HepG2 (cell line): ENCODE data around the gene AKR7A2. TPM values are rescaled to one million over a fixed set of nuclear protein-coding genes. Genes with fewer than 3 reads are reported as not detected.

ENCODE experiments used
- ATAC-seq: fragments of 200-7000 bp; cut with Tn5 transposase; 3 replicates; pipeline ENCODE4 v1.9.1; 2020; ENCODE audit warnings: mild to moderate bottlenecking, moderate library complexity
- BruUV-seq: library from RNA; stranded (reverse); fragments of 400-500 nt; replicated peaks from 2 replicates; lab custom pipeline; 2021; lab: Mats Ljungman, UMichigan
- CTCF ChIA-PET: fragments of 300-600 bp; formaldehyde crosslinking; extraction: SDS; loops from one replicate; lab custom pipeline; 2021; ENCODE audit warnings: low total read pairs, inconsistent platforms, low intra/inter-chr PET ratio; lab: Yijun Ruan, JAX
- POLR2A ChIA-PET: fragments of 350-600 bp; sonication (Branson Sonifier 250); formaldehyde crosslinking; loops from one replicate; lab custom pipeline; 2020; ENCODE audit warnings: antibody characterized with exemption, inconsistent platforms; lab: Yijun Ruan, JAX
- DNase-seq: peaks from one replicate; pipeline ENCODE4 v3.0.0-alpha.2; 2015; ENCODE audit warnings: low spot score
- FAIRE-seq: peaks from 3 replicates; lab custom pipeline; 2011; peaks lifted over from hg19 to GRCh38; lab: Jason Lieb, UNC
- H2AFZ ChIP-seq: one replicate; pipeline ENCODE4 v1.6.1; 2011; ENCODE audit warnings: low read length, inconsistent platforms
- H3K27ac ChIP-seq: fragments of 300-600 bp; 3 replicates; pipeline ENCODE4 v1.8.0; 2011; ENCODE audit warnings: mixed run types, mild to moderate bottlenecking, mixed read lengths, low read length, inconsistent platforms; ENCODE audit not compliant: insufficient read depth; ENCODE audit errors: extremely low read length
- H3K27me3 ChIP-seq, 2 experiments: fragments of 200-600 bp in 1 of 2; 2 replicates in 1 of 2; 3 replicates in 1 of 2; pipeline versions ENCODE4 v1.6.0 to v1.8.0; 2011; ENCODE audit warnings: low read length in 2 of 2, mild to moderate bottlenecking in 2 of 2, moderate library complexity in 2 of 2, inconsistent platforms in 1 of 2; ENCODE audit not compliant: insufficient read depth in 2 of 2, control insufficient read depth in 1 of 2
- H3K36me3 ChIP-seq, 2 experiments: fragments of 200-600 bp in 1 of 2; replicated peaks in 1 of 2; 2 replicates in 1 of 2; 3 replicates in 1 of 2; pipeline versions ENCODE4 v1.5.1 to v1.8.0; 2011; ENCODE audit warnings: low read length in 2 of 2, inconsistent platforms in 1 of 2; ENCODE audit not compliant: insufficient read depth in 2 of 2, control insufficient read depth in 1 of 2
- H3K4me1 ChIP-seq: 2 replicates; pipeline ENCODE4 v1.5.1; 2012; ENCODE audit warnings: low read length, inconsistent platforms; ENCODE audit not compliant: insufficient read depth
- H3K4me2 ChIP-seq: 2 replicates; pipeline ENCODE4 v1.6.0; 2011; ENCODE audit warnings: low read depth, low read length, inconsistent platforms
- H3K4me3 ChIP-seq, 3 experiments: fragments of 200-600 bp in 1 of 3; sonication (generic), shearing (Covaris generic) in 1 of 3; replicated peaks in 1 of 3; 2 replicates each; pipeline ENCODE4 v1.5.1; 2011 to 2016; ENCODE audit warnings: low read length in 3 of 3, inconsistent platforms in 2 of 3, low read depth in 2 of 3, mild to moderate bottlenecking in 2 of 3, control low read depth in 1 of 3, mixed read lengths in 1 of 3; ENCODE audit not compliant: insufficient read depth in 1 of 3
- H3K79me2 ChIP-seq: one replicate; pipeline ENCODE4 v1.6.1; 2011; ENCODE audit warnings: low read length, inconsistent platforms; ENCODE audit not compliant: insufficient read depth
- H3K9ac ChIP-seq: 2 replicates; pipeline ENCODE4 v1.6.0; 2011; ENCODE audit warnings: mild to moderate bottlenecking, low read depth, low read length, inconsistent platforms; ENCODE audit not compliant: insufficient read depth
- H3K9me3 ChIP-seq: 2 replicates; pipeline ENCODE4 v1.5.1; 2012; ENCODE audit warnings: mild to moderate bottlenecking, low read length
- H4K20me1 ChIP-seq: 2 replicates; pipeline ENCODE4 v1.6.0; 2011; ENCODE audit warnings: inconsistent platforms, mild to moderate bottlenecking, low read length, moderate library complexity; ENCODE audit not compliant: insufficient read depth
- MBD4 ChIP-seq: IDR thresholded peaks from 2 replicates; pipeline ENCODE4 v1.6.1; 2012; ENCODE audit warnings: low read length, inconsistent platforms, borderline replicate concordance
- NFE2 ChIP-seq: sonication (generic); formaldehyde crosslinking; IDR thresholded peaks from 2 replicates; pipeline ENCODE4 v1.4.0; 2020; ENCODE audit warnings: missing genetic modification reagents
- PITX1 ChIP-seq: sonication (generic); formaldehyde crosslinking; IDR thresholded peaks from 2 replicates; pipeline ENCODE4 v1.5.1; 2020; ENCODE audit warnings: mild to moderate bottlenecking, missing genetic modification reagents
- SOX5 ChIP-seq: IDR thresholded peaks from 2 replicates; pipeline ENCODE4 v1.6.1; 2016; ENCODE audit warnings: borderline replicate concordance
- ZNF17 ChIP-seq: sonication (generic); formaldehyde crosslinking; IDR thresholded peaks from 2 replicates; pipeline ENCODE4 v1.5.0; 2020; ENCODE audit warnings: mild to moderate bottlenecking, missing genetic modification reagents
- ZNF232 ChIP-seq: sonication (generic); formaldehyde crosslinking; IDR thresholded peaks from 2 replicates; pipeline ENCODE4 v1.4.0; 2020; ENCODE audit warnings: missing genetic modification reagents, borderline replicate concordance
- ZNF468 ChIP-seq: sonication (generic); formaldehyde crosslinking; IDR thresholded peaks from 2 replicates; pipeline ENCODE4 v1.8.0; 2022; ENCODE audit warnings: mild to moderate bottlenecking, moderate library complexity, missing genetic modification reagents
- ZNF781 ChIP-seq: sonication (generic); formaldehyde crosslinking; IDR thresholded peaks from 2 replicates; pipeline ENCODE4 v1.5.1; 2020; ENCODE audit warnings: borderline replicate concordance, mild to moderate bottlenecking, missing genetic modification reagents; ENCODE audit errors: not compliant biosample characterization
- WGBS: methylation state at CpG from one replicate; pipeline ENCODE4 v1.1.6; 2017; ENCODE audit warnings: low lambda C conversion rate; 5-methylcytosine and 5-hydroxymethylcytosine counted together
- in situ Hi-C: cut with HindIII; loops from 2 replicates; pipeline ENCODE4 v1.10.0; 2017; ENCODE audit warnings: low pct_unique_long_range_greater_than_20kb; ENCODE audit not compliant: extremely low pct_ligation_motif_present
- intact Hi-C: fragments of 100-400 bp; cut with micrococcal nuclease; formaldehyde crosslinking; loops from one replicate; pipeline ENCODE4 v1.10.0; 2022; ENCODE audit not compliant: unreplicated experiment
- polyA plus RNA-seq, 8 experiments: library from polyadenylated mRNA; depleted of rRNA in 3 of 8; stranded (reverse) in 7 of 8; unstranded in 1 of 8; fragments of >200 nt; fragmentation: Illumina TruSeq in 4 of 8; extraction: Trizol in 4 of 8; gene quantifications; 2 replicates each; pipeline versions ENCODE4 v1.2.1 to v1.2.3, GENCODE V29; 2011 to 2016; ENCODE audit warnings: low read depth in 4 of 8, missing spikeins in 1 of 8, mixed read lengths in 1 of 8; ENCODE audit not compliant: insufficient read depth in 1 of 8
- total RNA-seq, 5 experiments: library from RNA; depleted of rRNA; stranded (reverse); fragments of >200 nt; fragmentation: Illumina TruSeq; extraction: Trizol; gene quantifications; 2 replicates each; pipeline ENCODE4 v1.2.3, GENCODE V29; 2016; ENCODE audit warnings: low read depth in 1 of 5
- TF ChIP-seq, protein P1 (sequence below): IDR thresholded peaks from 2 replicates; pipeline ENCODE4 v1.6.1; 2018; ENCODE audit warnings: missing genetic modification reagents, mild to moderate bottlenecking, missing compliant biosample characterization
- TF ChIP-seq, protein P2 (sequence below): sonication (generic); formaldehyde crosslinking; IDR thresholded peaks from 2 replicates; pipeline ENCODE4 v1.9.0; 2021; ENCODE audit warnings: missing genetic modification reagents, mild to moderate bottlenecking, borderline replicate concordance
- TF ChIP-seq, protein P3 (sequence below): sonication (generic); formaldehyde crosslinking; IDR thresholded peaks from 2 replicates; pipeline ENCODE4 v1.5.0; 2020; ENCODE audit warnings: mild to moderate bottlenecking, missing genetic modification reagents, borderline replicate concordance

Gene AKR7A2
- total and polyA plus RNA-seq, 2 of the 13 experiments (the other 11 are each of a cell fraction or from before 2014, with no cell fraction given): 45.2 to 75.6 TPM

DNA sequence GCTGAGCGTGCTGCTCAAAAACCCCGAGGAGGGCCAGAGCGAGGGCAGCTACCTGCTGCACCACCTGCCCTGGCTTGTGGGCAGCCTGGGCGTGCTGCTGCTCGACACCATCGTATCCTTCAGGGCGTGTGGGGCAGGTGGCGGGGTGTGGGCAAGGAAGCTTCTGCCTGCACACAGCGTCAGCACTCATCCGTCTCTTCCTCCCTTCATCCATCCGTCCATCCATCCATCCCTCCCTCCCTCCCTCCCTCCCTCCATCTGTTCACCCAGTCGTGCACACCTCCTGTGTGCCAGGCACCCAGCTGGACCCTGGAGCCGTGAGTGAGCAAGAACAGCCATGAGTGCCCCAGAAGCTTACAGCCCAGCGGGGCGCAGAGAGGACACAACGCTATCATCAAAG lies 15.4 kb upstream of the AKR7A2 start (continued):
- TF ChIP-seq, protein P1, sequence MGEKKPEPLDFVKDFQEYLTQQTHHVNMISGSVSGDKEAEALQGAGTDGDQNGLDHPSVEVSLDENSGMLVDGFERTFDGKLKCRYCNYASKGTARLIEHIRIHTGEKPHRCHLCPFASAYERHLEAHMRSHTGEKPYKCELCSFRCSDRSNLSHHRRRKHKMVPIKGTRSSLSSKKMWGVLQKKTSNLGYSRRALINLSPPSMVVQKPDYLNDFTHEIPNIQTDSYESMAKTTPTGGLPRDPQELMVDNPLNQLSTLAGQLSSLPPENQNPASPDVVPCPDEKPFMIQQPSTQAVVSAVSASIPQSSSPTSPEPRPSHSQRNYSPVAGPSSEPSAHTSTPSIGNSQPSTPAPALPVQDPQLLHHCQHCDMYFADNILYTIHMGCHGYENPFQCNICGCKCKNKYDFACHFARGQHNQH (CRISPR knock-in tag): no peak
- TF ChIP-seq ZNF232: no peak
- TF ChIP-seq NFE2 (CRISPR knock-in tag): no peak
- TF ChIP-seq MBD4: no peak
- no peak for TF ChIP-seq SOX5 (CRISPR knock-in tag)

DNA sequence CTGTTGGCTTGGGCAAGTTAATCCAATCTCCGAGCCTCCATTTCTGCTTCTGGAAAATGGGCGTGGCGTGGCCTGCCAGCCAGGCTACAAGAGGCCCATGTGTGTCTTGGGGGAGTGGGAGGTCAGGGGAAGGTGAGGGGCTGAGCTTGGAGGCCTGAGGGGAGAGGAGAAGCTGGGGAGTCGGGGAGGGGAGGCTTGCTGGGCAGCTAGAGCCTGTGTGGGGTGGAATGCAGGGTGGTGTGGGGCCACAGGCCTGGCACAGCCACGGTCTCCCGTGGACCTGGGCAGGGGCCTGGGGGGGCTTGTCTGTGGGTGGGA lies 14.8 kb upstream of the AKR7A2 start:
- POLR2A ChIA-PET: no interaction called here
- Histone ChIP-seq H3K27ac (no peak overlapping the region), H3K4me1 (no peaks in the 10 kb centered on the region), H2AFZ (no peak overlapping the region), H4K20me1 (no peaks in the 10 kb centered on the region), H3K9ac (no peak overlapping the region), H3K9me3 (no peaks in the 10 kb centered on the region), H3K4me2 (no peak overlapping the region), H3K36me3 (peaks cover 18 to 49% of the 10 kb centered on the region in 2 experiments), H3K27me3 (no peaks in the 10 kb centered on the region), H3K4me3 (no peak overlapping the region), H3K79me2 (no peaks in the 10 kb centered on the region)
- intact Hi-C loops (no loop called here), in situ Hi-C loops (no loop called here)
- FAIRE-seq (no peak), DNase-seq (no peak), ATAC-seq (no peak)
- 88% methylated on average over 4 of the region's 6 CpGs for WGBS
- TF ChIP-seq ZNF468: no peak
- no peak for TF ChIP-seq ZNF781 (CRISPR knock-in tag)
- no peak for TF ChIP-seq PITX1 (CRISPR knock-in tag)
- TF ChIP-seq ZNF17 (CRISPR knock-in tag): no peak
- TF ChIP-seq, protein P2, sequence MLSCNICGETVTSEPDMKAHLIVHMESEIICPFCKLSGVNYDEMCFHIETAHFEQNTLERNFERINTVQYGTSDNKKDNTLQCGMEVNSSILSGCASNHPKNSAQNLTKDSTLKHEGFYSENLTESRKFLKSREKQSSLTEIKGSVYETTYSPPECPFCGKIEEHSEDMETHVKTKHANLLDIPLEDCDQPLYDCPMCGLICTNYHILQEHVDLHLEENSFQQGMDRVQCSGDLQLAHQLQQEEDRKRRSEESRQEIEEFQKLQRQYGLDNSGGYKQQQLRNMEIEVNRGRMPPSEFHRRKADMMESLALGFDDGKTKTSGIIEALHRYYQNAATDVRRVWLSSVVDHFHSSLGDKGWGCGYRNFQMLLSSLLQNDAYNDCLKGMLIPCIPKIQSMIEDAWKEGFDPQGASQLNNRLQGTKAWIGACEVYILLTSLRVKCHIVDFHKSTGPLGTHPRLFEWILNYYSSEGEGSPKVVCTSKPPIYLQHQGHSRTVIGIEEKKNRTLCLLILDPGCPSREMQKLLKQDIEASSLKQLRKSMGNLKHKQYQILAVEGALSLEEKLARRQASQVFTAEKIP (CRISPR knock-in tag): no peak
- TF ChIP-seq, protein P3, sequence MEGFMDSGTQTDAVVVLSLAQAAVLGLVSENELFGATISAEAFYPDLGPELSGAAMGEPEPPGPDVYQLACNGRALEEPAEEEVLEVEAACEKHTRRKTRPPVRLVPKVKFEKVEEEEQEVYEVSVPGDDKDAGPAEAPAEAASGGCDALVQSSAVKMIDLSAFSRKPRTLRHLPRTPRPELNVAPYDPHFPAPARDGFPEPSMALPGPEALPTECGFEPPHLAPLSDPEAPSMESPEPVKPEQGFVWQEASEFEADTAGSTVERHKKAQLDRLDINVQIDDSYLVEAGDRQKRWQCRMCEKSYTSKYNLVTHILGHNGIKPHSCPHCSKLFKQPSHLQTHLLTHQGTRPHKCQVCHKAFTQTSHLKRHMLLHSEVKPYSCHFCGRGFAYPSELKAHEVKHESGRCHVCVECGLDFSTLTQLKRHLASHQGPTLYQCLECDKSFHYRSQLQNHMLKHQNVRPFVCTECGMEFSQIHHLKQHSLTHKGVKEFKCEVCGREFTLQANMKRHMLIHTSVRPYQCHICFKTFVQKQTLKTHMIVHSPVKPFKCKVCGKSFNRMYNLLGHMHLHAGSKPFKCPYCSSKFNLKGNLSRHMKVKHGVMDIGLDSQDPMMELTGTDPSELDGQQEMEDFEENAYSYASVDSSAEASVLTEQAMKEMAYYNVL (CRISPR knock-in tag): no peak
- BruUV-seq: no TSS peak
- CTCF ChIA-PET: no interaction called here
